CD14-positive monocyte (primary cell): ENCODE results near the gene UBE2G1. TPM values are rescaled to one million over a fixed set of nuclear protein-coding genes. Genes with fewer than 3 reads are reported as not detected.

Experiments used
- DNase-seq, 3 donors: peaks; one replicate each; pipeline ENCODE4 v3.0.0-alpha.2; 2011 to 2022
- H2AFZ ChIP-seq: 2 replicates; pipeline ENCODE4 v1.6.0; 2012; ENCODE audit warnings: mild to moderate bottlenecking, low read depth, low read length, inconsistent platforms; ENCODE audit not compliant: insufficient read depth, poor library complexity, severe bottlenecking
- H3K27ac ChIP-seq, 2 donors: 1 replicate in 1 of 2; 2 replicates in 1 of 2; pipeline ENCODE4 v1.5.1; 2012 to 2013; ENCODE audit warnings: low read length in 2 of 2, control low read depth in 1 of 2, inconsistent platforms in 1 of 2, low read depth in 1 of 2, mild to moderate bottlenecking in 1 of 2
- H3K27me3 ChIP-seq, 2 donors: one replicate each; pipeline versions ENCODE4 v1.6.0 to v1.6.1; 2011 to 2013; ENCODE audit warnings: low read length in 2 of 2; ENCODE audit not compliant: control insufficient read depth in 2 of 2, insufficient read depth in 2 of 2
- H3K36me3 ChIP-seq, 2 donors: replicated peaks in 1 of 2; 1 replicate in 1 of 2; 2 replicates in 1 of 2; pipeline versions ENCODE4 v1.5.1 to v1.6.1; 2012 to 2013; ENCODE audit warnings: low read length in 2 of 2, control low read depth in 1 of 2, inconsistent platforms in 1 of 2, mild to moderate bottlenecking in 1 of 2; ENCODE audit not compliant: insufficient read depth in 2 of 2, control insufficient read depth in 1 of 2
- H3K4me1 ChIP-seq, 2 donors: 1 replicate in 1 of 2; 2 replicates in 1 of 2; pipeline versions ENCODE4 v1.5.1 to v1.6.1; 2012 to 2013; ENCODE audit warnings: low read length in 2 of 2, control low read depth in 1 of 2, inconsistent platforms in 1 of 2, mild to moderate bottlenecking in 1 of 2, moderate library complexity in 1 of 2; ENCODE audit not compliant: insufficient read depth in 2 of 2, control insufficient read depth in 1 of 2
- H3K4me2 ChIP-seq: replicated peaks from 2 replicates; pipeline ENCODE3; 2012; ENCODE audit warnings: low read length, moderate library complexity, mild to moderate bottlenecking; ENCODE audit not compliant: poor library complexity, severe bottlenecking; ENCODE audit errors: extremely low read depth
- H3K4me3 ChIP-seq, 3 experiments: fragments of 200-600 bp in 1 of 3; sonication (generic) in 1 of 3; replicated peaks in 1 of 3; 1 replicate in 2 of 3; 2 replicates in 1 of 3; pipeline ENCODE4 v1.5.1; 2011 to 2013; ENCODE audit warnings: low read length in 3 of 3, mild to moderate bottlenecking in 3 of 3, control low read depth in 2 of 3, low read depth in 2 of 3, inconsistent platforms in 1 of 3, moderate library complexity in 1 of 3
- H3K79me2 ChIP-seq: 2 replicates; pipeline ENCODE4 v1.6.0; 2012; ENCODE audit warnings: mild to moderate bottlenecking, control low read depth, inconsistent platforms, low read length, moderate library complexity; ENCODE audit not compliant: insufficient read depth
- H3K9ac ChIP-seq: 2 replicates; pipeline ENCODE4 v1.6.0; 2017; ENCODE audit warnings: low read length, mild to moderate bottlenecking; ENCODE audit not compliant: insufficient read depth, poor library complexity, severe bottlenecking
- H3K9me3 ChIP-seq, 2 donors: replicated peaks in 1 of 2; 1 replicate in 1 of 2; 2 replicates in 1 of 2; pipeline versions ENCODE4 v1.5.1 to v1.6.1; 2012 to 2013; ENCODE audit warnings: low read length in 2 of 2, control low read depth in 1 of 2; ENCODE audit not compliant: control insufficient read depth in 1 of 2, insufficient read depth in 1 of 2
- H4K20me1 ChIP-seq: 2 replicates; pipeline ENCODE4 v1.6.0; 2012; ENCODE audit warnings: mild to moderate bottlenecking, low read length, control low read depth, moderate library complexity; ENCODE audit not compliant: insufficient read depth
- H3K27ac Mint-ChIP-seq, 7 donors: one replicate each; pipeline ENCODE4 v1.8.0; 2020; ENCODE audit warnings: mild to moderate bottlenecking in 7 of 7, mixed read lengths in 7 of 7, moderate library complexity in 6 of 7, inconsistent platforms in 2 of 7
- H3K27me3 Mint-ChIP-seq, 3 donors: one replicate each; pipeline ENCODE4 v1.8.0; 2021 to 2022; ENCODE audit warnings: low read depth in 3 of 3, mild to moderate bottlenecking in 3 of 3, mixed read lengths in 3 of 3, moderate library complexity in 3 of 3, inconsistent platforms in 1 of 3
- H3K36me3 Mint-ChIP-seq, 2 donors: one replicate each; pipeline ENCODE4 v1.8.0; 2020; ENCODE audit warnings: mixed read lengths in 2 of 2, inconsistent platforms in 1 of 2, mild to moderate bottlenecking in 1 of 2
- H3K4me1 Mint-ChIP-seq: one replicate; pipeline ENCODE4 v1.8.0; 2020; ENCODE audit warnings: mild to moderate bottlenecking, mixed read lengths
- H3K4me3 Mint-ChIP-seq, 2 donors: one replicate each; pipeline ENCODE4 v1.8.0; 2020; ENCODE audit warnings: mild to moderate bottlenecking in 2 of 2, mixed read lengths in 2 of 2, moderate library complexity in 1 of 2
- H3K9me3 Mint-ChIP-seq, 7 donors: one replicate each; pipeline ENCODE4 v1.8.0; 2020 to 2022; ENCODE audit warnings: mixed read lengths in 7 of 7, mild to moderate bottlenecking in 6 of 7, moderate library complexity in 6 of 7, inconsistent platforms in 2 of 7
- whole genome bisulfite sequencing: methylation state at CpG from one replicate; pipeline ENCODE4 v1.1.5; 2013; ENCODE audit warnings: missing lambda C conversion rate; ENCODE audit not compliant: insufficient coverage; 5-methylcytosine and 5-hydroxymethylcytosine counted together
- intact Hi-C, 2 donors: fragments of 100-400 bp; cut with micrococcal nuclease; formaldehyde crosslinking; loops; one replicate each; pipeline versions ENCODE4 v1.15.0 to v1.15.1; 2023
- polyA plus RNA-seq, 3 donors: library from polyadenylated mRNA; depleted of rRNA in 1 of 3; unstranded in 2 of 3; stranded (reverse) in 1 of 3; fragments of 300-500 nt in 2 of 3; fragments of >200 nt in 1 of 3; fragmentation: Illumina TruSeq in 2 of 3; gene quantifications; 1 replicate in 2 of 3; 2 replicates in 1 of 3; pipeline ENCODE4 v1.2.3, GENCODE V29; 2012 to 2021
- TF ChIP-seq, protein P1 (sequence below): fragments of 200-600 bp; IDR thresholded peaks from one replicate; pipeline ENCODE4 v1.8.0; 2022; ENCODE audit warnings: antibody characterized with exemption, mild to moderate bottlenecking

UBE2G1 gene
- polyA plus RNA-seq, 3 donors, result 18.3 to 41.4 (median 29.3) TPM

DNA sequence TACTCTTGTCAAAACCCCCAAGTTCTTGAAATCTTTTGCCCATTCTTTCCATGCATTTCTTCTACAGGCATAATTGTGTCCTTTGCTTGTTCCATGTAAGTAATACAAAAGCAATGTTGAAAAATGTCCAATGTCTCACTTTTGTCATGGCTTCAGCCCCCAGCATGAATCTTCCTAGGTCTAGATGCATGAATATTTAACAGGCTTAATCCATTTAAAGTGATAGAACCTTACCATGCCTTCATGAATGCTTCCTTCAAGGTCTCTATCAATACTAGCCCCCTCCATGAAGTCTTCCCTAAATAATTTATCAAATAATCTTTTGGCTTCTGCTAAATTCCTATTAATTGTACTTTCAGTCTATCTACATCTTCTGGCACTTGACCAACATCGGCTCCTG lies 56.6 kb downstream of the UBE2G1 start:
- Mint-ChIP-seq H3K36me3 (peaks cover 17 to 32% of the 10 kb centered on the region in 2 donors), H3K4me3 (no peak overlapping the region), H3K9me3 (no peaks in the 10 kb centered on the region), H3K27me3 (no peaks in the 10 kb centered on the region), H3K4me1 (peaks cover 32% of the 10 kb centered on the region), H3K27ac (no peak overlapping the region)
- Histone ChIP-seq H3K4me3 (no peak overlapping the region), H2AFZ (no peak overlapping the region), H3K9ac (no peak overlapping the region), H3K27ac (peak overlapping the region in 1 of 2 donors; percentile 11), H3K36me3 (peaks cover 9 to 26% of the 10 kb centered on the region in 2 donors), H3K4me2 (no peak overlapping the region), H3K9me3 (no peaks in the 10 kb centered on the region), H3K27me3 (no peaks in the 10 kb centered on the region), H4K20me1 (peaks cover 93% of the 10 kb centered on the region), H3K79me2 (peaks cover 67% of the 10 kb centered on the region), H3K4me1 (peaks cover 6 to 13% of the 10 kb centered on the region in 2 donors)
- TF ChIP-seq, protein P1, sequence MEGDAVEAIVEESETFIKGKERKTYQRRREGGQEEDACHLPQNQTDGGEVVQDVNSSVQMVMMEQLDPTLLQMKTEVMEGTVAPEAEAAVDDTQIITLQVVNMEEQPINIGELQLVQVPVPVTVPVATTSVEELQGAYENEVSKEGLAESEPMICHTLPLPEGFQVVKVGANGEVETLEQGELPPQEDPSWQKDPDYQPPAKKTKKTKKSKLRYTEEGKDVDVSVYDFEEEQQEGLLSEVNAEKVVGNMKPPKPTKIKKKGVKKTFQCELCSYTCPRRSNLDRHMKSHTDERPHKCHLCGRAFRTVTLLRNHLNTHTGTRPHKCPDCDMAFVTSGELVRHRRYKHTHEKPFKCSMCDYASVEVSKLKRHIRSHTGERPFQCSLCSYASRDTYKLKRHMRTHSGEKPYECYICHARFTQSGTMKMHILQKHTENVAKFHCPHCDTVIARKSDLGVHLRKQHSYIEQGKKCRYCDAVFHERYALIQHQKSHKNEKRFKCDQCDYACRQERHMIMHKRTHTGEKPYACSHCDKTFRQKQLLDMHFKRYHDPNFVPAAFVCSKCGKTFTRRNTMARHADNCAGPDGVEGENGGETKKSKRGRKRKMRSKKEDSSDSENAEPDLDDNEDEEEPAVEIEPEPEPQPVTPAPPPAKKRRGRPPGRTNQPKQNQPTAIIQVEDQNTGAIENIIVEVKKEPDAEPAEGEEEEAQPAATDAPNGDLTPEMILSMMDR, result no peak
- DNase-seq, result no peak
- intact Hi-C loops, result no loop called here
- no CpG with 5 or more reads among the region's 1 CpG for WGBS

DNA sequence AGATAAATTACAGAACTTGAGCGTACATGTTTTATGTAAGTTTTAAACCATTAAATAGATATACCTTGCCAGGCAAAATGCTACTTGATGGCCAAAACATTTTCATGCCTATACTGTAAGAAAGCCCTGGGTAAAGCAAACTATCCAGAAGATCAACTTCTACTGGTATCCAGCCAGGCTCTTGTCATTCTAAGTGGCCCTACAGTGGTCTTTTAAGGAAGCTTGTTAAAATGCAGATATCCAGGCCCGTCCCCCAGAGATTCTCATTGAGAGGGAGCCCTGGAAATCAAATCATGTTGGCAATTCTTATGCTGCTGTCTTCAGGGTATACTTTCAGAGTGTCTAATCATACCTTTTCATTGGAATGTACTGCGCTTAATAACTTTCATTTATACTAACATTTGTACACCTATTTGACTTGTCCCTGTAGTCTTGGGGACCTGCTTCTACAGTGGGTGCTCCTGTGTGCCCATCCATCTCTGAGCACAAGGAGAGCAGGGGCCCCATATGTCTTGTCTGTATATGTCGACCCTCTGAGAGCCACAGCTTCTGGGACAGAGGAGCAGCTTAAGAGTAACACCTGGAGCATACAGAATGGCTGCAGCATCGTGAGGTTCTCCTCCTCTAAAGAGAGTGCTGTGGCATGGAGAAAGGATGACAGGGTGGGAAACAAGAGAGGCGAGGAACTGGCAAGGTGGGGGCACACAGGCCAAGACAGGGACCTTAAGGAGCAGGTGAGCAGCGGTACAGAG lies 59.1 kb downstream of the UBE2G1 start:
- no peak overlapping the region for H3K4me2 ChIP-seq
- H3K27me3 Mint-ChIP-seq, result no peaks in the 10 kb centered on the region
- peaks cover 85% of the 10 kb centered on the region for H4K20me1 ChIP-seq
- H3K9me3 Mint-ChIP-seq, result no peaks in the 10 kb centered on the region
- H3K27me3 ChIP-seq, result no peaks in the 10 kb centered on the region
- H3K9me3 ChIP-seq, result no peaks in the 10 kb centered on the region
- H2AFZ ChIP-seq, result no peak overlapping the region
- H3K36me3 ChIP-seq, result peaks cover 13 to 44% of the 10 kb centered on the region in 2 donors
- H3K27ac Mint-ChIP-seq, result no peak overlapping the region
- no peak for DNase-seq
- peaks cover 54% of the 10 kb centered on the region for H3K79me2 ChIP-seq
- no peak overlapping the region for H3K27ac ChIP-seq
- no peaks in the 10 kb centered on the region for H3K4me1 ChIP-seq
- peaks cover 24 to 39% of the 10 kb centered on the region in 2 donors for H3K36me3 Mint-ChIP-seq
- no peak overlapping the region for H3K4me3 Mint-ChIP-seq
- H3K4me1 Mint-ChIP-seq, result peaks cover 9% of the 10 kb centered on the region
- no peak overlapping the region for H3K4me3 ChIP-seq
- 94% methylated on average over 5 of the region's 7 CpGs for WGBS
- TF ChIP-seq, protein P1, result no peak
- H3K9ac ChIP-seq, result no peak overlapping the region
- intact Hi-C loops, result no loop called here
